ENCODE data around the gene UBE2D2.
"Not testable (repeated sequence)": the region's sequence is repeated elsewhere in the genome, so short reads cannot be mapped to it uniquely, and the experiment has no call there.

Gene UBE2D2

DNA sequence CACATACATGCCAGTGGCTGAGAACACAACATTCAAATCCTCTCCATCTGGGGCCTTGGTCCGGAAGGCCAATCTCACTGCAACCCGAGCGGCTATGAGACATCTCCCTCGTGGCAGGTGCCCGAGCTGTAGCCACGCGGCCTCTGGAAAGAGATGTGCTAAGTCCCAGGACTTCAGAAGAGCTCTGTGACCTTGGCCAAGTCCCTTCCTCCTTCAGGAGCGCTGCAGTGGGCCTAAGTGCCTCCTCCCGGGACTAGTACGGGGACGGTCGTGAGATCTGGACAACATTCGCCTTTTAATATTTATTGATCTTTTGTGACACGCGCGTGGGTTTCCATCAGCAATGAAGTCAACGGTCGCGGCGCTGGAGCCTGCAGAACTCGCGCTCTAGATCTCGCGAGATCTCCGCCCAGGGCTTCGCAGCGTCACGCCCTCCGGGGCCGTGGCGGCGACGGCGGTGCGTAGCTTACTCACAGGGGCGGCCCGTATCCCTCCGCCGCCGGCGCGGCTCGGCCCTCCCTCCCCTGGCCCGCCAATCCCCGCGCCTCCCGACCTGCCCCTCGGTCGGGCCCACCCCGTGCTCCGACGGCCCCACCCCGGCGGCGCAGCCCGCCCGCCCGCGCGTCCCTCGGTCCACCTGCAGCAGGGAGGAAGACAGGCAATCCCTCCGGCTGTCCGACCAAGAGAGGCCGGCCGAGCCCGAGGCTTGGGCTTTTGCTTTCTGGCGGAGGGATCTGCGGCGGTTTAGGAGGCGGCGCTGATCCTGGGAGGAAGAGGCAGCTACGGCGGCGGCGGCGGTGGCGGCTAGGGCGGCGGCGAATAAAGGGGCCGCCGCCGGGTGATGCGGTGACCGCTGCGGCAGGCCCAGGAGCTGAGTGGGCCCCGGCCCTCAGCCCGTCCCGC lies at the start of gene UBE2D2:
Gene UBE2D2, plus strand, starts transcription at position 588 of the 903 bp plus-strand sequence. CDS start 453 bp downstream, outside the sequence.
- in situ Hi-C loops (cut with HindIII; ENCODE audit: low sequenced_read_pairs) = no loop called here

DNA sequence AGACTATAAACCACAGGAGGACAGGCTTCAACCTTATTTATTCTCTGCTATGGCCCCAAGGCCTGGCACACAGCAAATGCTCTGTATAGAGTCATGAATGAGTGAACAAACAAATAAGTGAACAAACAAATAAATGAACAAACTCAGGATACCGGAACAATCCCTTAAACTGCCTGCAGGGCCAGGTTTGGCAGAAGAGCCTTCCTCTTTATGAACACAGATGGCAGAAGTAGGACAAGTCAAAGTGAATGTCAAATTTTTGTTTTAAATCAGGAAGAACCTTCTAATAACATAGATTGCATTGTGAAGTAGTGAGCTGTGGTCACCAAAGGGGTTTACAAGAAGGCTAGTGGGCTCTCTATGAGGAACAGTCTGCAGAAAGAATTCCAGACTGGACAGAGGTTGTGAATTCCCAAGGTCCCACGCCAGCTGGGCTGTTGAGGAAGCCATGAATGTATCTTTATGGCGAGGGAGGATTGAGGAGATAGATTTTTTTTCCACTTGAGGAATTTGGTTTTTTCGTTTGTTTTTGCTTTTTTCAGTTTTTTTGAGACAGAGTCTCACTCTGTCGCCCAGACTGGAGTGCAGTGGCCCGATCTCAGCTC lies 48.3 kb upstream of the UBE2D2 start:
- in situ Hi-C loops (cut with HindIII; ENCODE audit: low sequenced_read_pairs) = no loop called here

DNA sequence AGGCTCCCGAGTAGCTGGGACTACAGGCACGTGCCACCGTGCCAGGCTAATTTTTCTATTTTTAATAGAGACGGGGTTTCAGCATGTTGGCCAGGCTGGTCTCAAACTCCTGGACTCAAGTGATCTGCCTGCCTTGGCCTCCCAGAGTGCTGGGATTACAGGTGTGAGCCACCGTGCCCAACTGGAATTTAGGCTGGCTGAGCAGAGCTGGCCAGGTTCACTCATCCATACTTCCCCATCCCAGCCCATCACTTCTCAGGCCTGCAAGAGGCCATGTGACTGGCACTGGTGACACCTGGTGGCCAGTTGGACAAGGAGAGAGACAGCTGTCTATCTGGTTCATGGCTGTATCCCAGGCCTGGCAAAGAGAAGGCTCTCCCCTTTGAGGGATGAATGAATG lies 47.7 kb upstream of the UBE2D2 start:
- in situ Hi-C loops (cut with HindIII; ENCODE audit: low sequenced_read_pairs) = not testable (repeated sequence)

DNA sequence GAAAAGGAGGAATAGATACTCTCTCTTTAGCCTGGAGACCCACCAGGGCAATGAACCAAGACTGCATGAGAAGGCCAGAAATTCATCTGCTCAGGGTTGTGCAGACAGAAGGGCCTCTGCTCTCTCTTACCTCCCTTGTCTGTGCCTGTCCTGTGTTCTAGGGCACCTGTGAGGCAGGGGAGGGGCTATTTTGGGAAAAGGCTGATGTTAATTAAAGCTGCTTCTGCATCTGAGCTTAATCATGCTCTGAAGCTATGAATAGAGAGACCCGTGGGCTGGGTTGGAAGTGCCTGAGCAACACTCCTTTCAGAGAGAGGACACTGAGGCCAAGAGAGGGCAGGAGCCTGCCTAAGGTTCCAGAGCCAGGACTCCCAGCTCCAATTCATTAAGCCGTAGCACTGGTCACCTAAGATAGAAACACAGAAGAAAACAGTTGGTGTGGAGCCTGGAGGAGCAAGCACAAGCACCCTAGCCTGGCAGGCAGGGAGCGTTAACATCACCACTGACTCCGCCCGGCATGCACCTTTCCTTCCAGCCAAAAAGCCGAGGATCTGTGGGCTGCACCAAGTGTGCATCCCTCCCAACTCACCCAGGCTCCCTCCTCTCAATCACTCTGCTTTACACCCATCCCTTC lies 47.2 kb upstream of the UBE2D2 start:
- in situ Hi-C loops (cut with HindIII; ENCODE audit: low sequenced_read_pairs) = no loop called here

DNA sequence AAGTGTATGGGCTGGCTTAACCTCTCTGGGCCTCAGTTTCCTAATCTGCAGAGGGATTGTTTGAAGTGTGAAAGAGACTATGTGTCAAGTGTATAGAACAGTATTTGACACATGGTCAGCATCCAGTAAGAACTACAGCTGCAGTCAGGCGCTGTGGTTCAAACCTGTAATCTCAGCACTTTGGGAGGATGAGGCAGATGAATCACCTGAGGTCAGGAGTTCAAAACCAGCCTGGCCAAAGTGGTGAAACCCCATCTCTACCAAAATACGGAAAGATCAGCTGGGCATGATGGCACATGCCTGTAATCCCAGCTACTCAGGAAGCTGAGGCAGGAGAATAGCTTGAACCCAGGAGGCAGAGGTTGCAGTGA lies 46.7 kb upstream of the UBE2D2 start:
- in situ Hi-C loops (cut with HindIII; ENCODE audit: low sequenced_read_pairs) = no loop called here

DNA sequence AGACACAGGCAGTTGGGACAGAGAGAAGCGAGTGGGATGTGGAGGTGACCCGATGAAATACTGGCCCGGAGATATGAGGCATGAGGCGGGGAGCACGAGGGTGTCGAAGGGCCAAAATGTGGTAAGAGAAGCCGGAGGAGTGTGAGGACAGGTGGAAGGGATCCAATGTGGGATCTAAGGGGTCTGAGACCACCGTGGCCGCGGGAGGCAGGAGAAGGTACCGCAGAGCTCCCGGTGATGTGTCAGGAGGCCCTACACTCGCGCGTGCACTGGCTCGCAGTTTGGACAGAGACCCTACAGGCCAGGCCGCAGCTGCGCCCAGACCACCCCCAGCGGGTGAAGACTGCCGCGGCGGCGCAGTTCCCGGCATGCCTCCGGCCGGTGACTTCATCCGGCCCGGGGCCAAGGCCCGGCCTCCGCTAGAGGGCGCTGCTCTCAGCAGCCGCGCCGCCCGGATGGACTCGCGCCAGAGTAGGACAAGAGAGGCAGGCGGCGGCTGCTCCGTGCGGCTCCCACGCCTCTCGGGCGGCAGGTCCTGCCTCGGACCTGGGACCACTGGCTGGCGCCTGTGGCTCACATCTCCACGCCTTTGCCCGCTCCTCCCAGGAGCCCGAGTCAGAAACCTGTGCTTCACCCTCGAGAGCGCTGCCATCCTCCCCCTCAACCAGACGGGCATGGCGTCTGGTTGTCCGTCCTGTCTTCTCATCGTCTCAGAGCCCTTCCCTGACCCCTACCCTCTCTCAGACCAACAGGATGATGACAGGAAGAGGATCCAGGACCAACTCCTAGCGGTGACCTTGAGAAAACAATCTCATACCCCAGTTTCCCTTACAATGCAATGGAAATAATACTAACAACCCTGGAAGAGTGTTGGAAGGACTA lies 43.2 kb upstream of the UBE2D2 start:
- in situ Hi-C loops (cut with HindIII; ENCODE audit: low sequenced_read_pairs) = no loop called here

DNA sequence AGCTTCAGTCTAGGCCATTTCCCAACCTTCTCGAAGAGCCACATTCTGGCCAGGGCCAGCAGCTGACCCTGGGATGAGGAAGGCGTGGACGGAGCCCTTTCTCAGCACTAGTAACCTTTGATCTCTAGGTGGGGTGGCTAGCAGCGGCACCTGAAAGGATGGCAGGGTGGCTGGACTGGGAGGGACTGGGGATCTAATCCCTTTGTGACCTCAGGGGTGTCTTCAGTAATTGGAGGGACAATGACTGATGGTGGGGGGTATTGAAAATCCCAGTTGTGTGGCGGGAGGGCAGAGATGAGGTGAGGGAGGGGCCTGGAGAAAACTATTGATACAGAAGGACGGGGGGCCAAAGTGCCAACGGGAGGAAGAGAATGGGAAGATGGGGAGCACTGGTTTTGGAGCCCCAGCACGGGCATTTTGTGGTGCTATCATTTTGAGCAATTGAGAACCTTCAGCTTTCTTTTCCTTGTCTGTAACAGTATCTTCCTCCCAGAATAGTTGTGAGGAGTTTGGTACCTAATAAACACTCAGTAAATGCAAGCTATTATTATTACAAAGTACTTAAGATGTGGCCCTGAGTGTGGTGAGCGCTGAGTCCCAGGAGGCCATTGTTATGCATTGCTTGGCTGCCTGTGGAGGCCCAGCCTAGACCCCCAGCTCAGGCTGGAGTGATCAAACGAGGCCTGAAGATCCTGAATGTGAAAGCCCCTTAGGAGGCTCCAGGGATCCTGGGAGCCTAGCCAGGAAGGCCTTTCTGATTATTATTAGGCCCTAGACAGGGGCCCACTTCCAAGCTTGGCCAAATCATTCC lies 37.3 kb upstream of the UBE2D2 start:
- in situ Hi-C loops (cut with HindIII; ENCODE audit: low sequenced_read_pairs) = loop anchor here (5.0 kb wide), 3 partner anchors 48 to 112 kb away; no protein-coding TSS in a partner anchor

DNA sequence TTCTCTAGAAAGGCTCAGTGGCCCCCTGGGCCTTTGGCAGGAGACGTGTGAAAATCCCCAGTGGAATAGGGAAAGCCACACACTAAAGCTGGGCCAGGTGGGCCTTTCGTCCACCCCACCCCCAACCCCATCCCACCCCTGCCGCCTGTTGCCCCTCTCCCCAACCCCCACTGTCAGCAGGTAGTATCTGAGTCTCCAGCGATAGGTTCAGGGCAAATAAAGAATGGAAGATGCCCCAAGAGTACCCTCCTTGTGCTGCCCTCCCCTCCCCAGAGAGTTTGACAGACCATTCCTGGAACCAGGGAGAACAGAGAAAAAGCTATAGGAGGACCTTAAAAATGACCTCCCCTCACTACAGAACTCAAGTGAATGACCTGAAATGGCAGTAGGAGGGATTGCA lies 36.7 kb upstream of the UBE2D2 start:
- in situ Hi-C loops (cut with HindIII; ENCODE audit: low sequenced_read_pairs) = loop anchor here (5.0 kb wide), 3 partner anchors 48 to 112 kb away; no protein-coding TSS in a partner anchor

DNA sequence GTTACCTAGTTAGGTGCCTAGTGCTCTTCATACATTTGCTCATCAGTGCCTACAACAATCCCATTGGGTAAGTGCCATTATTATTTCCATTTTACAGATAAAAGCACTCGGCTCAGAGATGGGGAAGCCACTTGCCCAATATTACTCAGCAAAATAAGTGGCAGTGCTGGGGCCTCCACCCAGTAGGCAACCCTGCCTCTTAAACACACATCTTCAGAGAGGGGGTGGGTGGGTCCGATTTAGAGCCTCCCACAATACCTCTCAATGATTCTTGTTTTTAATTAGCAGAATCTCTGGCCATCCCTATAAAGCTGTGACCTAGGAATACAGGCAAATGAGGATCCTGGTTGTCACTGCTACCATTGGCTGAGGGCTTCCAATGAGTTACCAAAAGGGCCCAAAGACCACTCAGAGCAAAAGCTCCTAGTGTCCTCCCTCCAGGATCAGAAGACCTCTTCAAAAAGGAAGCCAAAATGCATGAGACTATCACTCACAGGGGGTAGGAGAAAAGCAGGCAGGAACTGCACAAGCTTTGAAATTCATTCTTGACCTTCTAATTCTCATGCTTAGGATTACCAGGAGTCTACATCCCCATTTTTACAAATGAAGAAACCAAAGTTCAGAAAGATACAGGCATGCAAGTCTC lies 36.1 kb upstream of the UBE2D2 start:
- in situ Hi-C loops (cut with HindIII; ENCODE audit: low sequenced_read_pairs) = loop anchor here (5.0 kb wide), 3 partner anchors 47 to 113 kb away; no protein-coding TSS in a partner anchor

DNA sequence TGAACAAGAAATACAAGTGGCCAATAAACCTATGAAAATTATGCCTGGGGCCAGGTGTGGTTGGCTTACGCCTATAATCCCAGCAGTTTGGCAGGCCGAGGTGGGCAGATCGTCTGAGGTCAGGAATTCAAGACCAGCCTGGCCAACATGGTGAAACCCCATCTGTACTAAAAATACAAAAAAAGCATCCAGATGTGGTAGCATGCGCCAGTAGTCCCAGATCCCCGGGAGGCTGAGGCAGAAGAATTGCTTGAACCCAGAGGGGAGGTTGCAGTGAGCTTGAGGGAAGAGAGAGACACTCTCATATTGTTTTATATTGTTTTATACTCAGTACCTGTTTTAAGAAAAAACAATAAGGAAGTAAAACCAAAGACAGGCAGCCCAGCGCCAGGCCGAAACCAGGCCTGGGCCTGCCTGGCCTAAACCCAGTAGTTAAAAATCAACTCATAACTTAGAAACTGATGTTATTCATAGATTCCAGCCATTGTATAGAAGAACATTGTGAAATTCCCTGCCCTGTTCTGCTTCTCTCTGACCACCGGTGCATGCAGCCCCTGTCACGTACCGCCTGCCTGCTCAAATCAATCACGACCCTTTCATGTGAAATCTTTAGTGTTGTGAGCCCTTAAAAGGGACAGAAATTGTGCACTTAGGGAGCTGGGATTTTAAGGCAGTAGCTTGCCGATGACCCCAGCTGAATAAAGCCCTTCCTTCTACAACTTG lies 35.4 kb upstream of the UBE2D2 start:
- in situ Hi-C loops (cut with HindIII; ENCODE audit: low sequenced_read_pairs) = not testable (repeated sequence)

DNA sequence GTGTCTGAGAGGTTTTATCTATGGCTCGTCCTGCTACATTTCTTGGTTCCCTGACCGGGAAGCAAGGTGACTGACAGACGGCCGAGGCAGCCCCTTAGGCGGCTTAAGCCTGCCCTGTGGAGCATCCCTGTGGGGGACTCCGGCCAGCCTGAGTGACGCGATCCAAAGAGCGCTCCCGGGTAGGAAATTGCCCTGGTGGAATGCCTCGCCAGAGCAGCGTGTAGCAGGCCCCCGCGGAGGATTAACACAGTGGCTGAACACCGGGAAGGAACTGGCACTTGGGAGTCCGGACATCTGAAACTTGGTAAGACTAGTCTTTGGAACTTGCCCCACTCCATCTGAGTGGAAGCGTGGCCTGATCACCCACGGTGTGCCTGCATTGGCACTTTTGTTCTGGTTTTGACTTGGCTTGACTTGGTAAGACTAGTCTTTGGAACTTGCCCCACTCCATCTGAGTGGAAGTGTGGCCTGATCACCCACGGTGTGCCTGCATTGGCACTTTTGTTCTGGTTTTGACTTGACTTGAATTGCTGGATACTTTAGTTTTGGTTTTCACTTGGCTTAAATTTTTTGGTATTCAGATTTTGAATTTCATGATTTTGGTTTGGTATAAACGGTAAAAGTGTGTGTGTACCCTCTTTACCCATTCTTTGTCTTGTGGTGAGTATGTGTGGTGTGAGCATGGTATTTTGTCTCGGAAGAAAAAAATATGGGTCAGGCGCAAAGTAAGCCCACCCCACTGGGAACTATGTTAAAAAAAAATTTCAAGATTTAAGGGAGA lies 34.6 kb upstream of the UBE2D2 start:
- in situ Hi-C loops (cut with HindIII; ENCODE audit: low sequenced_read_pairs) = not testable (repeated sequence)

DNA sequence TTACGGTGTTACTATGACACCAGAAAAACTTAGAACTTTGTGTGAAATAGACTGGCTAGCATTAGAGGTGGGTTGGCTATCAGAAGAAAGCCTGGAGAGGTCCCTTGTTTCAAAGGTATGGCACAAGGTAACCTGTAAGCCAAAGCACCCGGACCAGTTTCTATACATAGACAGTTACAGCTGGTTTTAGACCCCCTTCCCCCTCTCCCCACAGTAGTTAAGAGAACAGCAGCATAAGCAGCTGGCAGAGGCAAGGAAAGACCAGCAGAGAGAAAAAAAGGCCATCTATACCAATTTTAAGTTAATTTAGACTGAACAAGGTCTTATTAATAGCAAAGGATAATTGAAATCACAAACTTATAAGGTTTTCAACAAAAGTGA lies 34.1 kb upstream of the UBE2D2 start:
- in situ Hi-C loops (cut with HindIII; ENCODE audit: low sequenced_read_pairs) = not testable (repeated sequence)

DNA sequence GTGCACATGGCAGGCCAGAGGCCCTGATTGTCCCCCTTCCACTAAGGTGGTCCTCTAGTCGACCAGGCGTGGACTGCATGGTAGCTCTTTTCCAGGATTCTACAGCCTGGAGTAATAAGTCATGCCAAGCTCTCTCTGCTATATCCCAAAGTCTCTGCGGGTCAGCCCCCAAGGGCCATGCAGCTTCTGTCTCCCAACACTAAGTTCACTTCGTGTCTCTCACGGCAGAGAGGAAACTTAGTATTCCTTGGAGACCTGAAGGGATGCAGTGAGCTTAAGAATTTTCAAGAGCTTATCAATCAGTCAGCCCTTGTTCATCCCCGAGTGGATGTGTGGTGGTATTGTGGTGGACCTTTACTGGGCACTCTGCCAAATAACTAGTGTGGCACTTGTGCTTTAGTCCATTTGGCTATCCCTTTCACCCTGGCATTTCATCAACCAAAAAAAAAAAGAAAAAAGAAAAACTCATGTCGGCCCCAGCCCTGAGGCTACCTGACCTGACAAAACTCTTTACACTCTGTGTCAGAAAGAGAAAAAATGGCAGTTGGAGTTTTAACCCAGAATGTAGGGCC lies 33.2 kb upstream of the UBE2D2 start:
- in situ Hi-C loops (cut with HindIII; ENCODE audit: low sequenced_read_pairs) = not testable (repeated sequence)

DNA sequence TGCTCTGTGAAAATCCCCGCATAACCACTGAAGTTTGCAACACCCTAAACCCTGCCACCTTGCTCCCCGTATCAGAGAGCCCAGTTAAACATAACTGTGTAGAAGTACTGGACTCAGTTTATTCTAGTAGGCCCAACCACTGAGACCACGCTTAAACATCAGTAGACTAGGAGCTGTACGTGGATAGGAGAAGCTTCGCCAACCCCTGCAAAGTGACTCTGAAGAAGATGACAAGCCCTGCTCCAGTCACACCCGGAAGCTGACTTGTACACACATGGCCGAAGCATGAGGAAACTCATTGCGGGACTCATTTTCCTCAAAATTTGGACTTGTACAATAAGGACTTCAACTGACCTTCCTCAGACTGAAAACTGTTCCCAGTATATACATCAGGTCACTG lies 32.4 kb upstream of the UBE2D2 start:
- in situ Hi-C loops (cut with HindIII; ENCODE audit: low sequenced_read_pairs) = not testable (repeated sequence)

DNA sequence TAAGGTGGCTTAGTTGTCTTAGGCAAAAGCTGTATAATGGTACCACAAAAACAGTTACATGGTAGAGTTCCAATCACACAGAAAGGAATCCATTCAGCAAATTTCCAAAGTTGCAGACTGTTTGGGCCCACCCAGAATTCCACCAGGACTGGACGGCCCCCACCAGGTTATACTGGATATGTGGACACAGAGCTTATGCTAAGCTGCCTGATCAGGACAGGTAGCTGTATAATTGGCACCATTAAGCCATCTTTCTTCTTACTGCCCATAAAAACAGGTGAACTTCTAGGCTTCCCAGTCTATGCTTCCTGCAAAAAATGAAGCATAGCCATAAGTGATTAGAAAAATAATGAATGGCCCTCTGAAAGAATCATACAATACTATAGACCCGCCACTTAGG lies 31.1 kb upstream of the UBE2D2 start:
- in situ Hi-C loops (cut with HindIII; ENCODE audit: low sequenced_read_pairs) = not testable (repeated sequence)

DNA sequence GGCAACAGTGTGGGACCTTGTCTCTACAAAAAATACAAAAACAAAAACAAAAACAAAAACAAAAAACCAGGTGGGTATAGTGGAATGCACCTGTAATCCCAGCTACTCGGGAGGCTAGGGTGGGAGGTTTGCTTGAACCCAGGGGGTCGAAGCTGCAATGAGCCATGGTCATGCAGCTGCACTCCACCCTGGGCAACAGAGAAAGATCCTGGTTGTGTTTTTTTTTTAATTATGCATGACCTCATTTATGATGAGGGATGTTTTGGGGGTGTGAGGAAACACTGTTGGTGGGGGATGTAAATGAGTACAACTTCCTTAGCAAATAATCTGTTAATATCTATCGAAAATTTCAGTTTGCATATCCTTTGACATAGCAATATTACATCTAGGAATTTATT lies 29.4 kb upstream of the UBE2D2 start:
- in situ Hi-C loops (cut with HindIII; ENCODE audit: low sequenced_read_pairs) = no loop called here

DNA sequence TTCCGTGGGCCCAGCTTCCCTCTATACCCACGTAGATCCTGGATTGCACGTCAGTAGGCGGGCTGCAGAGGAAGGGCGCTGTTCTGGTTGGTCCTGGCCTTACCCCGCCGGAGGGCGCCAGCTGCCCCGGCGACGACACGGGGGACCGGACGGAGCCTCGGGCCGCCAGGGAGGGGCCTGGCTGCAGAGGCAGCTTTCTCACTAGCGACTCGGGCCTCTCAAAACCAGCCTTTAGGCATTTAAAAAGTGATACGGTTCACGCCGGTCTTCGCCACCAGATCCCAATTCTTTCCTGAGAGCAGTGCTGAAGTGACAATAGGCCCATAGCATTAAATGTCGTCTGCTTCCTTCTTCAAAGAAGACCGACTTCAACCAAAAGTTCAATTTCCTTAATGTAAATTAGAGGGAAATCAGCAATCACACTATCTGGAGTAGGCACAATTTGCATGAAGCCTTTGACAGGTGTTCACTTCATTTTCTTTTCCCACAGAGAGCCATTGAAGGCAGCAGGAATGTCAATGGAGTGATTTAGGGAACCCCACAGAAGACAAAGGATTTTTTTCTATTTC lies 17.6 kb upstream of the UBE2D2 start:
- in situ Hi-C loops (cut with HindIII; ENCODE audit: low sequenced_read_pairs) = no loop called here
